K562 (cell line): Measurements from ENCODE around the gene SPHK2. TPM values are rescaled to one million over a fixed set of nuclear protein-coding genes. Genes with fewer than 3 reads are reported as not detected.
A peak's percentile ranks its signal among the peaks of the same experiment; 100 is the strongest.

Experiments used
- BCOR ChIP-seq: fragments of 450-650 bp; IDR thresholded peaks from 2 replicates; pipeline ENCODE4 v1.6.1; 2016
- CBFA2T2 ChIP-seq: fragments of 450-650 bp; conservative IDR thresholded peaks from 2 replicates; pipeline ENCODE4 v1.6.1; 2017; ENCODE audit warnings: mild to moderate bottlenecking
- CBFA2T3 ChIP-seq: fragments of 450-650 bp; IDR thresholded peaks from 2 replicates; pipeline ENCODE4 v1.6.1; 2017
- EGR1 ChIP-seq: fragments of 450-650 bp; conservative IDR thresholded peaks from 2 replicates; pipeline ENCODE4 v1.6.1; 2017; ENCODE audit warnings: mild to moderate bottlenecking
- ERF ChIP-seq: fragments of 450-650 bp; formaldehyde crosslinking; IDR thresholded peaks from 2 replicates; pipeline ENCODE4 v1.4.0; 2020; ENCODE audit warnings: mild to moderate bottlenecking, mixed read lengths
- ETV1 ChIP-seq: fragments of 450-650 bp; conservative IDR thresholded peaks from 2 replicates; pipeline ENCODE4 v1.6.1; 2016; ENCODE audit warnings: missing genetic modification characterization, control low read depth, low read depth, missing compliant biosample characterization
- KAT7 ChIP-seq: sonication (generic); formaldehyde crosslinking; IDR thresholded peaks from 2 replicates; pipeline ENCODE4 v1.8.0; 2022; ENCODE audit warnings: missing genetic modification reagents, mild to moderate bottlenecking, borderline replicate concordance
- MAFG ChIP-seq: fragments of 450-650 bp; conservative IDR thresholded peaks from 2 replicates; pipeline ENCODE4 v1.6.1; 2016; ENCODE audit warnings: missing genetic modification characterization, missing compliant biosample characterization
- MYC ChIP-seq, 2 experiments: fragments of 250-450 bp in 1 of 2; sonication (Bioruptor Pico) in 1 of 2; IDR thresholded peaks; 2 replicates each; pipeline versions ENCODE4 v1.5.1 to v1.6.1; 2012 to 2021; ENCODE audit warnings: low read depth in 2 of 2, borderline replicate concordance in 1 of 2, improper control_type of control experiment in 1 of 2, low read length in 1 of 2, mild to moderate bottlenecking in 1 of 2, moderate library complexity in 1 of 2
- NR4A1 ChIP-seq, 2 experiments: fragments of 250-450 bp in 1 of 2; fragments of 450-650 bp in 1 of 2; sonication (Bioruptor Pico) in 1 of 2; IDR thresholded peaks; 2 replicates each; pipeline versions ENCODE4 v1.4.0 to v1.6.1; 2016 to 2020; ENCODE audit warnings: mild to moderate bottlenecking in 2 of 2, missing compliant biosample characterization in 1 of 2, missing genetic modification characterization in 1 of 2, moderate library complexity in 1 of 2
- PHF8 ChIP-seq: fragments of 200-600 bp; sonication (generic); IDR thresholded peaks from 2 replicates; pipeline ENCODE4 v1.6.1; 2012; ENCODE audit warnings: mixed run types, mild to moderate bottlenecking, inconsistent platforms, low read length, moderate library complexity, borderline replicate concordance
- POLR2B ChIP-seq: fragments of 450-650 bp; IDR thresholded peaks from 2 replicates; pipeline ENCODE4 v1.6.1; 2018; ENCODE audit warnings: low read depth; ENCODE audit not compliant: partially characterized antibody
- SPI1 ChIP-seq: IDR thresholded peaks from 2 replicates; pipeline ENCODE4 v1.6.1; 2011; ENCODE audit warnings: low read depth, low read length, control low read depth, borderline replicate concordance
- ZBTB11 ChIP-seq, 3 experiments: fragments of 200-800 bp in 1 of 3; fragments of 250-450 bp in 1 of 3; fragments of 450-650 bp in 1 of 3; sonication (Bioruptor Pico) in 1 of 3; sonication (Bioruptor generic) in 1 of 3; formaldehyde crosslinking in 1 of 3; IDR thresholded peaks; 2 replicates each; pipeline versions ENCODE4 v1.6.1 to v1.8.0; 2016 to 2022; ENCODE audit warnings: mild to moderate bottlenecking in 2 of 3, missing genetic modification characterization in 2 of 3, missing compliant biosample characterization in 1 of 3, moderate library complexity in 1 of 3
- ZBTB17 ChIP-seq: fragments of 450-650 bp; formaldehyde crosslinking; IDR thresholded peaks from 2 replicates; pipeline ENCODE4 v1.4.0; 2020; ENCODE audit warnings: mild to moderate bottlenecking
- ZFP91 ChIP-seq: sonication (generic); formaldehyde crosslinking; IDR thresholded peaks from 2 replicates; pipeline ENCODE4 v1.8.0; 2022; ENCODE audit warnings: mild to moderate bottlenecking, missing genetic modification reagents
- ZNF507 ChIP-seq: conservative IDR thresholded peaks from 2 replicates; pipeline ENCODE4 v1.6.1; 2017; ENCODE audit warnings: missing genetic modification characterization, missing compliant biosample characterization
- polyA plus RNA-seq, 8 experiments: library from polyadenylated mRNA; depleted of rRNA in 4 of 8; stranded (reverse) in 5 of 8; unstranded in 3 of 8; fragments of >200 nt; fragmentation: Nextera tagmentation in 2 of 8; fragmentation: Illumina TruSeq in 1 of 8; extraction: Ambion mirVana in 2 of 8; extraction: Trizol in 1 of 8; gene quantifications; 2 replicates each; pipeline versions ENCODE4 v1.2.1 to v1.2.3, GENCODE V29; 2011 to 2014; ENCODE audit warnings: inconsistent platforms in 1 of 8, missing spikeins in 1 of 8
- total RNA-seq, 7 experiments: library from RNA; depleted of rRNA in 6 of 7; stranded (reverse); fragments of >200 nt in 6 of 7; fragmentation: Illumina TruSeq in 2 of 7; extraction: Trizol in 2 of 7; gene quantifications; 2 replicates each; pipeline versions ENCODE4 v1.2.1 to v1.2.3, GENCODE V29; 2011 to 2021; ENCODE audit warnings: low replicate concordance in 1 of 7

The SPHK2 gene
- total and polyA plus RNA-seq, 9 of the 15 experiments (the other 6 are each of a cell fraction or from before 2014, with no cell fraction given) = 0.10 to 15.2 (median 2.9) TPM

- peak; percentile 34 for TF ChIP-seq CBFA2T3
- TF ChIP-seq PHF8 = peak; percentile 52; the same call in 1 of the 2 replicates
- TF ChIP-seq ZBTB17 (CRISPR knock-in tag) = peak; percentile 70; the same call in 1 of the 2 replicates
- TF ChIP-seq KAT7 (CRISPR knock-in tag) = 0 out of 2 replicates have a peak, but pooled peaks have one; percentile 21
- TF ChIP-seq CBFA2T2 = peak; percentile 70
- peak in 1 of 3 experiments; percentile 58; a peak in 3 of 6 replicates for TF ChIP-seq ZBTB11 (CRISPR knock-in tag; IDR thresholded peaks at IDR 0.05)
- no peak for TF ChIP-seq ZNF507 (tag)
- TF ChIP-seq MYC (IDR thresholded peaks at IDR 0.05; ENCODE audit: low read depth, low read length) = peak; percentile 88
- peak; percentile 58; the same call in 1 of the 2 replicates for TF ChIP-seq MYC (CRISPR knock-in tag; IDR thresholded peaks at IDR 0.05; ENCODE audit: borderline replicate concordance, low read depth)
- 0 out of 2 replicates have a peak, but pooled peaks have one; percentile 44 for TF ChIP-seq ERF (CRISPR knock-in tag)
- peak; percentile 10; the same call in 1 of the 2 replicates for TF ChIP-seq BCOR
- peak; percentile 46 for TF ChIP-seq POLR2B
- TF ChIP-seq MAFG (tag) = no peak
- TF ChIP-seq EGR1 = peak; percentile 82
- peak; percentile 96 for TF ChIP-seq ZFP91 (CRISPR knock-in tag)
- TF ChIP-seq ETV1 = peak; percentile 57; the same call in 1 of the 2 replicates
- TF ChIP-seq SPI1 = 0 out of 2 replicates have a peak, but pooled peaks have one; percentile 3
- peak; percentile 85; the same call in 1 of the 2 replicates for TF ChIP-seq NR4A1 (CRISPR knock-in tag; IDR thresholded peaks at IDR 0.05)
- TF ChIP-seq NR4A1 (tag; IDR thresholded peaks at IDR 0.05) = 0 out of 2 replicates have a peak, but pooled peaks have one; percentile 47
These were observed 15.3 kb downstream of the SPHK2 start (continued) for GRCh38 chr19:48634424-48635262.
